Upper lobe of left lung (tissue), 4 donors: ENCODE data around the gene CPEB1.

Experiments used
- EP300 ChIP-seq, 4 donors: sonication (generic); formaldehyde crosslinking; IDR thresholded peaks; one replicate each; pipeline ENCODE4 v1.5.1; 2017; ENCODE audit warnings: antibody characterized with exemption in 4 of 4, control low read depth in 2 of 4
- POLR2AphosphoS5 ChIP-seq, 2 donors: sonication (generic); formaldehyde crosslinking; IDR thresholded peaks; one replicate each; pipeline ENCODE4 v1.5.1; 2017; ENCODE audit warnings: antibody characterized with exemption in 2 of 2
- TF ChIP-seq, protein P1 (sequence below), 6 experiments: fragments of 450-650 bp in 4 of 6; fragments of 200-600 bp in 2 of 6; sonication (generic) in 2 of 6; IDR thresholded peaks; one replicate each; pipeline ENCODE4 v1.5.1; 2016 to 2019; ENCODE audit warnings: antibody characterized with exemption in 6 of 6

DNA sequence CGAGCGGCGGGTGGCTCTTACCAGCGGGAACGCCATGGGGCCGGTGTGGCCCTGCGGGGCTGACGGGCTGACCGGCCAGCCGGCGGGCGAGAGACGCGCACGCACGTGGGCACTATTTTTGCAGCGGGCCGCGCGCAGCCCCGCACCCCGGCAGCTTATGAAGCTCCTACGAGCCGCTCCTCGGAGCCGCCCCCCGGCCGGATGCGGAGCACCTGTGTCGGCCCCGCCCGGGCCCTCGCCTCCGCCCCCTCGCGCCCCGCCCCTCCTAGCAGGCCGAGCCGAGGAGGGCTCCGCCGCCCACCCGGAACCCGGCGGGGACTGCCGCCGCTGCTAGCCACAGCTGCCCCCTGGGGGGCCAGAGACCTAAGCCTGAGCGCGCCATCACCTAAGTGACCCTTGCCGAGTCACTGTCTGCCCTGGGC lies 683 bp upstream of the CPEB1 start:
- TF ChIP-seq, protein P1, sequence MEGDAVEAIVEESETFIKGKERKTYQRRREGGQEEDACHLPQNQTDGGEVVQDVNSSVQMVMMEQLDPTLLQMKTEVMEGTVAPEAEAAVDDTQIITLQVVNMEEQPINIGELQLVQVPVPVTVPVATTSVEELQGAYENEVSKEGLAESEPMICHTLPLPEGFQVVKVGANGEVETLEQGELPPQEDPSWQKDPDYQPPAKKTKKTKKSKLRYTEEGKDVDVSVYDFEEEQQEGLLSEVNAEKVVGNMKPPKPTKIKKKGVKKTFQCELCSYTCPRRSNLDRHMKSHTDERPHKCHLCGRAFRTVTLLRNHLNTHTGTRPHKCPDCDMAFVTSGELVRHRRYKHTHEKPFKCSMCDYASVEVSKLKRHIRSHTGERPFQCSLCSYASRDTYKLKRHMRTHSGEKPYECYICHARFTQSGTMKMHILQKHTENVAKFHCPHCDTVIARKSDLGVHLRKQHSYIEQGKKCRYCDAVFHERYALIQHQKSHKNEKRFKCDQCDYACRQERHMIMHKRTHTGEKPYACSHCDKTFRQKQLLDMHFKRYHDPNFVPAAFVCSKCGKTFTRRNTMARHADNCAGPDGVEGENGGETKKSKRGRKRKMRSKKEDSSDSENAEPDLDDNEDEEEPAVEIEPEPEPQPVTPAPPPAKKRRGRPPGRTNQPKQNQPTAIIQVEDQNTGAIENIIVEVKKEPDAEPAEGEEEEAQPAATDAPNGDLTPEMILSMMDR (IDR thresholded peaks at IDR 0.05) = no peak
- TF ChIP-seq POLR2AphosphoS5 (IDR thresholded peaks at IDR 0.05) (no peak), EP300 (IDR thresholded peaks at IDR 0.05) (no peak)
